Measurements from ENCODE around the gene ITGA11.

- TF ChIP-seq CTCF (conservative IDR thresholded peaks at IDR 0.05 in 1 of 2, IDR thresholded peaks at IDR 0.05 in 1 of 2; ENCODE audit: low read depth in 1 of 2, low read length in 2 of 2), result no peak
- TF ChIP-seq EZH2 (IDR thresholded peaks at IDR 0.05; ENCODE audit: low read length, missing control alignments), result no peak
Observed at GRCh38 chr15:68349151-68349550, 82.8 kb downstream of the ITGA11 start.

Data from fibroblast of lung (primary cell).